Mesothelial cell of epicardium (in vitro differentiated cells): Measurements from ENCODE around the gene TBX21. TPM values are rescaled to one million over a fixed set of nuclear protein-coding genes. Genes with fewer than 3 reads are reported as not detected.
A peak's percentile ranks its signal among the peaks of the same experiment; 100 is the strongest.

Experiments used
- DNase-seq, 2 experiments: peaks; one replicate each; pipeline ENCODE4 v3.0.0; 2021; ENCODE audit warnings: low spot score in 2 of 2; ENCODE audit not compliant: unreplicated experiment in 2 of 2
- H3K27ac Mint-ChIP-seq: 2 replicates; pipeline ENCODE4 v1.8.0; 2021; ENCODE audit warnings: mixed read lengths
- H3K27me3 Mint-ChIP-seq: 2 replicates; pipeline ENCODE4 v1.8.0; 2021; ENCODE audit warnings: low read depth, mixed read lengths
- H3K36me3 Mint-ChIP-seq: 2 replicates; pipeline ENCODE4 v1.8.0; 2021; ENCODE audit warnings: mixed read lengths
- H3K4me1 Mint-ChIP-seq: 2 replicates; pipeline ENCODE4 v1.8.0; 2021; ENCODE audit warnings: mixed read lengths
- H3K4me3 Mint-ChIP-seq: 2 replicates; pipeline ENCODE4 v1.8.0; 2021; ENCODE audit warnings: mild to moderate bottlenecking, moderate library complexity, mixed read lengths
- H3K9me3 Mint-ChIP-seq: 2 replicates; pipeline ENCODE4 v1.8.0; 2021; ENCODE audit warnings: mixed read lengths
- CTCF ChIP-seq: fragments of 200-600 bp; sonication (generic); IDR thresholded peaks from one replicate; pipeline ENCODE4 v1.5.0; 2021; ENCODE audit warnings: antibody characterized with exemption; ENCODE audit not compliant: unreplicated experiment
- total RNA-seq: library from RNA; stranded (reverse); gene quantifications from 3 replicates; pipeline ENCODE4 v1.2.1, GENCODE V29; 2021

The TBX21 gene
- total RNA-seq, 1 donor from 2014 or later = not detected

GRCh38 chr17:47728214-47728877, 4.7 kb upstream of the TBX21 start:
- no peaks in the 10 kb centered on the region for H3K4me1 Mint-ChIP-seq
- H3K27me3 Mint-ChIP-seq = peaks cover 87% of the 10 kb centered on the region
- no peak for DNase-seq
- no peak overlapping the region for H3K4me3 Mint-ChIP-seq
- no peak overlapping the region for H3K27ac Mint-ChIP-seq
- no peak for TF ChIP-seq CTCF
- no peaks in the 10 kb centered on the region for H3K9me3 Mint-ChIP-seq
- no peaks in the 10 kb centered on the region for H3K36me3 Mint-ChIP-seq

DNA sequence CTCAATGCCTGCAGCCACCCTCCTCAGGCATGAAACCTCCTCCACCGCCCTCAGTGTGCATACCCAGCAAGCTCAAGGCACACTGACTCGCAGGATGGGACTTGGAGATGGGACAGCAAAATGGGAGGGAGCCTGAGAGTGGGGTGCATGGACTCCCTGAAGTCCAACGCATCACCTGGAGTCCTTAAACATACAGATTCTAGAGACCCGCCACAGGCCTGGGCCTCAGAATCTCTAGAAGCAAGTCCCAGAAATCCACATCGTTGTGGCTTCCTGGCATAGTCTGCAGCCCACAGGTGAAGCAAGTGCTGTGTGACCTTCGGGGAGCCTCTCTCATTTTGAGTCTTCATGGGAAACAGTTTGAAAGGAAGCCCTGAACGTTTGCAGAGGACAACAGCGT, 3.6 kb upstream of the TBX21 start:
- peaks cover 3% of the 10 kb centered on the region for H3K4me1 Mint-ChIP-seq
- no peaks in the 10 kb centered on the region for H3K9me3 Mint-ChIP-seq
- no peak overlapping the region for H3K4me3 Mint-ChIP-seq
- H3K27me3 Mint-ChIP-seq = peaks cover 85% of the 10 kb centered on the region
- H3K27ac Mint-ChIP-seq = no peak overlapping the region
- no peak for DNase-seq
- H3K36me3 Mint-ChIP-seq = no peaks in the 10 kb centered on the region
- no peak for TF ChIP-seq CTCF

DNA sequence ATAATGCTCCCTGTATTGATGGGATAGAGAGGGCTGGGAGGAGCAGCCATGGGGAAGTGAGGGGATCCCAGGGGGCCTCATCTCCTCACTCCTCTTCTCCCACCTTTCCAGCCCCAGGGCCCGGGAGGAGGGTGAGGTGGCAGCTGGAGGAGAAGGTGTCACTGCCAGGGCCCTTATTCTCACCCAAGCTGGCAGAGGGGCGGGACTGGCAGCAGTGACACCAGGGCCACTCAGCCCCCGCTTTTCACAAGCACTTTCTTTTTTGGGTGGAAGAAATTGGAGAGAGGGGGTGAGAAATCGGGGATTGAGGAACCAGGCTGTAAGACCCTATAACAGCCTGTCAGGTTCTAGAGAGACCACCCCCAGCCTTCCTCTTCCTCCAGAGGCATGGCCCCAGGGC, 2.4 kb upstream of the TBX21 start:
- peaks cover 90% of the 10 kb centered on the region for H3K27me3 Mint-ChIP-seq
- no peak for DNase-seq
- no peak overlapping the region for H3K4me3 Mint-ChIP-seq
- H3K27ac Mint-ChIP-seq = no peak overlapping the region
- no peaks in the 10 kb centered on the region for H3K36me3 Mint-ChIP-seq
- no peaks in the 10 kb centered on the region for H3K9me3 Mint-ChIP-seq
- peaks cover 3% of the 10 kb centered on the region for H3K4me1 Mint-ChIP-seq
- no peak for TF ChIP-seq CTCF

DNA sequence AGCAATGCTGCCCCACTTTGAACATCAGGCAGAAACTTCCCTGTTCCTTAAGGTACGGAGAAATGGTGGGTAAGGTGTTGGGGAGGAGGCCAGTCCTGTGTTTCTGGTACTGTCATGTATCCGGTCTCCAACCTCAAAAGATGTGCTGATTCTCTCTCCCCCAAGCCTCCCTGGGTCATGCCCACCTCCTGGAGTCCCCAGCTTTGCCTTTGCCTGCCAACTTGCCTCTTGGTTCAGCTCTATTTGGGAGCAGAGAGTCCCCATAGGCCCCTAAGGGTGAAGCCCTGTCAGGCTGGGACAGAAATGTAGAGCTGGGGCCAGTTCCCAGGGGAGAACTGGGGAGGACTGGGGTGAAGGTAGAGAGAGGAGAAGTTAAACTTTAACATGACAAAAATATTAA, 1.6 kb upstream of the TBX21 start:
- Mint-ChIP-seq H3K27ac (no peak overlapping the region), H3K36me3 (no peaks in the 10 kb centered on the region), H3K4me3 (no peak overlapping the region), H3K9me3 (no peaks in the 10 kb centered on the region), H3K4me1 (peaks cover 3% of the 10 kb centered on the region), H3K27me3 (peaks cover 90% of the 10 kb centered on the region)
- no peak for DNase-seq
- no peak for TF ChIP-seq CTCF

DNA sequence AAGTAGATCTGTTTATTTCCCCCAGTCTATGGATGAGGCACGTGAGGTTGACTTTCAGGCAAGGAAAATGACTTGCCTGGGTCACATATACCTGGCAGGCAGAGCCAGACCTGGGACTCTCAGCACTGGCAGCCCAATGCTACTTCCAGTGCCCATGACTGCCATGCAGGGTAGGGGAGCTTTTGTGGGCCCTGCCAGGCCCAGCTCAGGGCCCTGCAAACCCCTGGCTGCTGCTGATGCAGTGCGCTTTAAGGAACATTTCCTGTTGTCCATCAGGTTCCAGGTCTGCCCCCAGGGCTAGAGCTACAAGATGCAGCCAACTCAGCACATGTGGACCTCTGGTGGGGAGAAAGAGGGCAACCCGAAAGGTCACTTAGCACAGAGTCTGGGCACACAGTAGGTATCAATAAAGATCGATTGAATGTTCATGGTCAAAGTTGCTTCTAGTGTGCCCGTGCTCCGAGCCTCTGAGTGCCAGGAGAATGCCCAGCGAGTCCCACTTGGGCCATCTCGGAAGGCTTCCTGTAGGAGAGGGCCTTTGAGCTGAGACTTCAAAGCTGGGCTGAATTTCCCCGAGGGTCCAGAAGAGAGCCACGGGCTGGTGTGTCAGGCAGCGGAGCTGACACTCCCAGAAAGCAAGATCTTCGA, 513 bp upstream of the TBX21 start:
- no peak for DNase-seq
- no peaks in the 10 kb centered on the region for H3K9me3 Mint-ChIP-seq
- no peak overlapping the region for H3K27ac Mint-ChIP-seq
- peaks cover 94% of the 10 kb centered on the region for H3K27me3 Mint-ChIP-seq
- TF ChIP-seq CTCF = no peak
- H3K4me1 Mint-ChIP-seq = peaks cover 3% of the 10 kb centered on the region
- peak overlapping the region; percentile 59 for H3K4me3 Mint-ChIP-seq
- H3K36me3 Mint-ChIP-seq = no peaks in the 10 kb centered on the region
